GM10266 (cell line): ENCODE measurements around the gene MX1.

ENCODE experiments used
- DNase-seq: peaks from one replicate; pipeline ENCODE4 v3.0.0; 2012; ENCODE audit errors: extremely low spot score
- CTCF ChIP-seq: IDR thresholded peaks from 2 replicates; pipeline ENCODE4 v1.5.1; 2012; ENCODE audit warnings: mild to moderate bottlenecking, low read depth; ENCODE audit not compliant: control insufficient read depth, insufficient read depth; ENCODE audit errors: missing control alignments

Gene MX1

DNA sequence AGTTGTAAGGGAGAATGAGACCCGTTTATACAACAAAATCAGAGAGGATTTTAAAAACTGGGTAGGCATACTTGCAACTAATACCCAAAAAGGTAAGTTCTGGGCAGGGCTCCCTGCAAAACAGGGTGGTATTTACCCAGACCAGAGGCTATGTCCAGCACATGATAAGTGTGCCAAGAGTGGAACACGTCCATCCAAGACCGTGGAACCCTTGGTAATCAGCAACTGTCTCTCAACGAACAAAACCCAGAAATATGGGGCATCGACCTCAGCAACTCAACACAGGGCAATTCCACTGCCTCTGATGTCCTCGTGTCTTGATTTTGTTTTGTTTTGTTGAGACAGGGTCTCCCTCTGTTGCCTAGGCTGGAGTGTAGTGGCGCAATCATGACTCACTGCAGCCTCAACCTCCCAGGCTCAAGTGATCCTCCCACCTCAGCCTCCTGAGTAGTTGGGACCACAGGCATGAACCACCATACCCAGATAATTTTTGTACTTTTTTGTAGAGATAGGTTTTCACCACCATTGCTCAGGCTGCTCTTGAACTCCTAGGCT, 26.7 kb upstream of the MX1 start:
- no peak for DNase-seq
- no peak for TF ChIP-seq CTCF

GRCh38 chr21:41402231-41402630, 23.8 kb upstream of the MX1 start:
- no peak for TF ChIP-seq CTCF
- DNase-seq, result no peak

GRCh38 chr21:41402796-41403195, 23.2 kb upstream of the MX1 start:
- no peak for TF ChIP-seq CTCF
- no peak for DNase-seq

GRCh38 chr21:41403331-41403730, 22.7 kb upstream of the MX1 start:
- TF ChIP-seq CTCF, result no peak
- DNase-seq, result no peak

DNA sequence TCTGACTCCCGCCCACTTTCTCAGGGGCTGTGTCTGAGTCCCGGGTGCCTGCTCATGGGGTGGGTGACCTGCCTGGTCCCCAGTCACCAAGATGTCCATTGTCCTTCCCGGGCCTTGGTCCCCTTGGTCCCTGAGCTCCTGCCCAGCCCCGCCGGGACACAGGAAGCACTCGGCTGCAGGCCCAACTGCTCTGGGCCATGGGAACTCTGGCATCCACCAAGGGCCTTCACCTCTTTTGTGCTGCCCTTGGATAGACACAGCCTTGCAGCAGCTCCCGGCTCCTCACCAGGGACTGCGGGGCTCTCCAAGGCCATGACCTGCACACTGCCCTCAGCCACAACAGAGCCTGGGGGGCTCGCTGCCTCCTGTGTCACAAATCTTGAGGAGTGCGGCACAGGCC, 22.1 kb upstream of the MX1 start:
- no peak for DNase-seq
- no peak for TF ChIP-seq CTCF

DNA sequence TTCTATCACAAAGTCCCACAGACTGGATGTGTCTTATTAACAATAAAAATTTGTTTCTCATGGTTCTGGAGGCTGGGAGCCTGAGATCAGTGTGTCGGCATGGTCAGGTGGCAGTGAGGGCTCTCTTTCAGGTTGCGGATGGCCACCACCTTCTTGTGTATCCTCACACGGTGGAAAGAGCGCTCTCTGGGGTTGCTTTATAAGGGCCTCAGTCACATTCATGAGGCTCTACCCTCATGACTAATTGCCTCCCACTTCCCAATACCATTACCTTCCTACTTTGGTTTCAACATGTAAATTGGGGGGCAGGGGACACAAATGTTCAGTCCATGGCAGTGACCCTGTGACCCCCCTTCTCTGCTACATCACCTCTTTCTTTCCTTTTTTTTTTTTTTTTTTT, 20.7 kb upstream of the MX1 start:
- DNase-seq, result no peak
- no peak for TF ChIP-seq CTCF

DNA sequence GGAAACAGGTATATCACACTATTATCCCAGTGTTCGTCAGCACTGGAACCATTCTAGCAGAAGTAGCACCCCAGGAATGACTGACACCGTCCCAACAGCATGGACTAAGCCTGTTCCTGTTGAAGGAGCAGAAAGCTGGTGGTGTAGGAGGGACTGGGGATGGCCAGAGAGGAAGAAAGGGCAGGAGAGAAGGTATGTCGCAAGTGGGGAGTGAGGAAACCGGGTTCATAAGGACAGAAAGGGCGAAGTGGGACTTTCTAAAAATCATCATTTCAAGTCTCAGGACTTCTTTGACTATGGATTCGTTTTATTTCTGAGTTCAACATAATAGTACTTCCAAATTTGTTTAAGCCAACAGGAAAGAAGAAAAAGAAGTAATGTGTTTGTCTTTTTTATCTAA, 19.7 kb upstream of the MX1 start:
- DNase-seq, result no peak
- no peak for TF ChIP-seq CTCF
